NCI-H2196 (cell line): Measurements from ENCODE around the gene CCDC78.
A peak's percentile ranks its signal among the peaks of the same experiment; 100 is the strongest.

Source experiments
- DNase-seq: peaks from one replicate; lab custom pipeline; 2025; ENCODE audit not compliant: unreplicated experiment; lab: John Stamatoyannopoulos, UW

Gene CCDC78

GRCh38 chr16:740459-740763, 14.2 kb upstream of the CCDC78 start:
- DNase-seq = no peak

- DNase-seq = peak; percentile 34
Measured at GRCh38 chr16:739560-740458, 13.6 kb upstream of the CCDC78 start.

- DNase-seq = no peak
Measured at GRCh38 chr16:736936-737481, 10.8 kb upstream of the CCDC78 start.

- DNase-seq = no peak
Measured at GRCh38 chr16:735982-736453, 9.8 kb upstream of the CCDC78 start.

GRCh38 chr16:734981-735881, 9.0 kb upstream of the CCDC78 start:
- no peak for DNase-seq

GRCh38 chr16:734208-734980, 8.2 kb upstream of the CCDC78 start:
- DNase-seq = no peak

GRCh38 chr16:733382-734207, 7.4 kb upstream of the CCDC78 start:
- DNase-seq = no peak

- no peak for DNase-seq
Measured at GRCh38 chr16:732936-733335, 6.7 kb upstream of the CCDC78 start.

GRCh38 chr16:732332-732731, 6.1 kb upstream of the CCDC78 start:
- no peak for DNase-seq

GRCh38 chr16:730666-731509, 4.6 kb upstream of the CCDC78 start:
- DNase-seq = no peak

GRCh38 chr16:729768-730665, 3.8 kb upstream of the CCDC78 start:
- no peak for DNase-seq

GRCh38 chr16:728890-729744, 2.9 kb upstream of the CCDC78 start:
- no peak for DNase-seq

GRCh38 chr16:728131-728889, 2.1 kb upstream of the CCDC78 start:
- DNase-seq = peak; percentile 88

GRCh38 chr16:727291-727977, 1.2 kb upstream of the CCDC78 start:
- DNase-seq = no peak

GRCh38 chr16:726188-726437, 130 bp downstream of the CCDC78 start:
- no peak for DNase-seq
